GM13976 (cell line): Measurements from ENCODE around the gene SINHCAF.

Experiments used
- DNase-seq: peaks from one replicate; pipeline ENCODE4 v3.0.0; 2012; ENCODE audit warnings: low spot score
- in situ Hi-C: fragments of 300-500 bp; cut with MboI; formaldehyde crosslinking; loops from one replicate; pipeline ENCODE4 v1.12.0; 2022; ENCODE audit warnings: low sequenced_read_pairs, mixed read lengths, inconsistent platforms; ENCODE audit not compliant: unreplicated experiment
- TF ChIP-seq, protein P1 (sequence below): IDR thresholded peaks from 2 replicates; pipeline ENCODE4 v1.5.1; 2012; ENCODE audit warnings: borderline replicate concordance, mild to moderate bottlenecking; ENCODE audit not compliant: insufficient read depth; ENCODE audit errors: extremely low read depth, missing control alignments, control extremely low read depth

SINHCAF gene

DNA sequence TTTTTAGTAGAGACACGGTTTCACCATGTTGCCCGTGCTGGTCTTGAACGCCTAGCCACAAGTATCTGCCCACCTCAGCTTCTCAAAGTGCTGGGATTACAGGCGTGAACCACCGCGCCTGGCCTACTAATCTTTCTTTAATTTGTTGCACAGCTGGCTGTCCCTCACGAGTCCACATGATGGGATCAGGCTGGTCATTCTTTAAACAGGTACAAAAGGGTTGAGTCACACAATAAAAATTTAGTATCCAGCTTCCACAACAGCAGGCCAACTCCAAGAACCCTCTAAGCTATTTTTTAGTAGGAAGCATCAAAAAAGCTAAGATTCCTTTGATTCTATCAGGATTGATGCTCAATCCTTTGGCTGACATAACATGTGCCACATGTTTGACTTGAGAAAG is 17.8 kb downstream of the SINHCAF start:
- no peak for DNase-seq
- in situ Hi-C loops = no loop called here
- TF ChIP-seq, protein P1, sequence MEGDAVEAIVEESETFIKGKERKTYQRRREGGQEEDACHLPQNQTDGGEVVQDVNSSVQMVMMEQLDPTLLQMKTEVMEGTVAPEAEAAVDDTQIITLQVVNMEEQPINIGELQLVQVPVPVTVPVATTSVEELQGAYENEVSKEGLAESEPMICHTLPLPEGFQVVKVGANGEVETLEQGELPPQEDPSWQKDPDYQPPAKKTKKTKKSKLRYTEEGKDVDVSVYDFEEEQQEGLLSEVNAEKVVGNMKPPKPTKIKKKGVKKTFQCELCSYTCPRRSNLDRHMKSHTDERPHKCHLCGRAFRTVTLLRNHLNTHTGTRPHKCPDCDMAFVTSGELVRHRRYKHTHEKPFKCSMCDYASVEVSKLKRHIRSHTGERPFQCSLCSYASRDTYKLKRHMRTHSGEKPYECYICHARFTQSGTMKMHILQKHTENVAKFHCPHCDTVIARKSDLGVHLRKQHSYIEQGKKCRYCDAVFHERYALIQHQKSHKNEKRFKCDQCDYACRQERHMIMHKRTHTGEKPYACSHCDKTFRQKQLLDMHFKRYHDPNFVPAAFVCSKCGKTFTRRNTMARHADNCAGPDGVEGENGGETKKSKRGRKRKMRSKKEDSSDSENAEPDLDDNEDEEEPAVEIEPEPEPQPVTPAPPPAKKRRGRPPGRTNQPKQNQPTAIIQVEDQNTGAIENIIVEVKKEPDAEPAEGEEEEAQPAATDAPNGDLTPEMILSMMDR = no peak

DNA sequence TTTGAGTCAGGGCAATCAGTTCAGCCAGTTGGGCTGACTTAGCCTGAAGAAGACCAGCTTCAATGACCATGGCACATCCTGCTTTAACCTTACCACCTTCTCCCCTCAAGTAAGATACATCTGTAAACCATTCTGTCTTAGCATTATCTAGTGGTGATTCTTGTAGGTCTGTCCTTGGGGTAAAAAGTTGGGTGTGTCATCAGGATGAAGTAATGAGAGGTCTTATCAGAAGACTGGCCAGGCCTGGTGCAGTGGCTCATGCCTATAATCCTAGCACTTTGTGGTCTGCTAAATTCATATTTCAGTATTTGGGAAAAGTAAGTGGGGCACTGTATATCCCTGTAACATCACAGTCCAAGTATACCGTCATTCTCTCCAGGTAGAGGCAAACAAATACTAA is 19.1 kb downstream of the SINHCAF start:
- no peak for DNase-seq
- in situ Hi-C loops = no loop called here
- TF ChIP-seq, protein P1 = no peak

DNA sequence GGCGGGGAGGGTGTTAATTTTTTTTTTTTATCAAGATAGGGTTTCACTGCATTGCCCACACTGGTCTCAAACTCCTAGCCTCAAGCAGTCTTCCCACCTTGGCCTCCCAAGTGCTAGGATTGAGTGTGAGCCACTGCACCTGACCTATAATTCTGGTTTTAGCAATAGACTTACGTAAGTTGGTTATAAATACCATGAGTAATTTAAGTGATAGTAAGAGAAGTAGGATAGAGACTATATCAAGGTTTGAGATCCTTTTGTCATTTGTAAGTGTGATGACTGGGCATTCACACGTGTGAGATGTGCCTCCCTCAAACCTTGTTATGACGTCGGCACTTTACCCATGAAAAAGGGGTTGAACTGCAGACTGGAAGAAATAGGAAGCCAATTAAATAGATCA is 22.5 kb downstream of the SINHCAF start:
- in situ Hi-C loops = no loop called here
- TF ChIP-seq, protein P1 = no peak
- DNase-seq = no peak

DNA sequence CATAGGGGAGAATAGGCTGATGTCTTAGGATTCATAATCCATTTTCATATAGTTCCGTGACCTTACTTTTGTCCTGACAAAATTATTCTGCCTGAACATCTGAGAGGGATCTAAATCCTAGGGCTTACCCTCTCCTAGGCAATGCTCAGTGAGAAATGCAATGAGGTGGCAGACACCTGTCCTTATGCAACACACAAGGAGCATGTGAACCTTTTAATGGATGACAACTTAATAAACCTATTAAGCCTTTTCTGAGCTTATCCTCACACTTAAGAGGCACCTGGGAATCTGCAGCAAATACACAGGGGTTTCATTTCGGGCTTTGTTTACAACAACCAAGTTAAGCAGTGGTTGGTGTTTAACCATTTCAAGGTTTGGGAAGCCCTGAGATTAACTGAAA is 24.6 kb downstream of the SINHCAF start:
- TF ChIP-seq, protein P1 = no peak
- in situ Hi-C loops = no loop called here

DNA sequence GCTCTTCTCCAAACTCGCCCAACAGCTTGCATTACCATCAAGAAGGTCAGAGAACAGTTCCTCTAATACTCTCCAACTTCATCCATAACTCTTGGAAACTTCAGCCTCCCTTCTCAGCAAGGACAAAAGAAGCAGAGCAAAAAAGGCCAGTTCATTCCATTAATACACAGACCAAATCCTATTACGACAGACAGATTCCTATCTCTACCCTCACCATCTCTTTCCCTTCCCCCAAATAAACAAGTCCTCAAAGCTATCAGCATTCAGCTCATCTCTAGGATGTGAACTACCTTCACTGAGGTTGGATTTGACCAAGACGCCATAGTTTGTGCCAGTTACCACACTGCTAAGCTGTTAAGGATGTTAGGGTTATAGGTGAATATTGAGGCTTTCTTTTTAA is 25.2 kb downstream of the SINHCAF start:
- no peak for DNase-seq
- TF ChIP-seq, protein P1 = no peak
- in situ Hi-C loops = no loop called here

More for the DNA sequence above, 24.6 kb downstream of the SINHCAF start:
- no peak for DNase-seq

DNA sequence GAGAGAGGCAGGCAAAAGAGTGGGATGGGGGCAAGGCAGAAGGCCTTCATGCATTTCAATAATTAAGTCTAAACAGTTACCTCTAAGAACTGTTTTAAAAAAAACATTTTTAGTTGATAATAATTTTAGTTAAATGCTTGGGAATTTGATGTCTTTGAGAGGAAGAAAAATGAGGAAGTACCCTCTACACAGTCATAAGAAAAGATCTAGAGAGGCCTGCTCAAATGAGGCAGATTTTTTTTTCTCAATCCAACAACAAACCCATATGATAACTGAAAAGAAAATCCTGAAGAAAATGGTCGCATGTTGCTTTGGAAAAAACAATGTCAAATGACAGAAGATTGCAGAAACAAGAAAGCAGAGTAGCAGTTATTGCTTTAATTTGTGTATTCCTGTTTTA is 25.6 kb downstream of the SINHCAF start:
- TF ChIP-seq, protein P1 = no peak
- no peak for DNase-seq
- in situ Hi-C loops = no loop called here

DNA sequence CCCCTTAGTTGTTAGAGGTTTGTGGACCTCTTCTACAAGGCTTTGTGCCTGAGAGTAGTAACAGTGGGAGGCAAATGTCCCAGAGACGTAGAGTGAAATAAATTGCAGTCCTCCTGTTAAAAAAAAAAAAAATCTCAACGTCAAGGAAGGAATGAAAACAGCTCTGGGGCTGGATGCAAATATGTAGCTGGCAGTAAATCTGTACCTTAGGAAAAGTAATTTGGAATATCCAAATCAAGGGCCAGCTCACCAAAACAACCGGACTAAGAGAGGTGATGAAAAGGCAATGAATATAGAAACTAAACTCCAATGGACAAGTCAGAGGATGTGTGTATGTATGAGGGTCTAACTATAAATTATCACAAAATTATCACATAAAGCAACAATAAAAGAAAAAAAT is 27.0 kb downstream of the SINHCAF start:
- TF ChIP-seq, protein P1 = no peak
- in situ Hi-C loops = no loop called here
- no peak for DNase-seq
